NCI-H1436 treated with DMSO at 0.1 percent for 48 hours (cell line): ENCODE measurements around the gene ARAF.
"Not testable (repeated sequence)": the region's sequence is repeated elsewhere in the genome, so short reads cannot be mapped to it uniquely, and the experiment has no call there.

ENCODE experiments used
- DNase-seq: peaks from one replicate; lab custom pipeline; 2025; lab: John Stamatoyannopoulos, UW

The ARAF gene

GRCh38 chrX:47560934-47561658, at the start of gene ARAF:
Gene ARAF (plus strand): TSS chrX:47561205. CDS start chrX:47562968, 1,763 bp downstream.
- DNase-seq, result peak; percentile 86

DNA sequence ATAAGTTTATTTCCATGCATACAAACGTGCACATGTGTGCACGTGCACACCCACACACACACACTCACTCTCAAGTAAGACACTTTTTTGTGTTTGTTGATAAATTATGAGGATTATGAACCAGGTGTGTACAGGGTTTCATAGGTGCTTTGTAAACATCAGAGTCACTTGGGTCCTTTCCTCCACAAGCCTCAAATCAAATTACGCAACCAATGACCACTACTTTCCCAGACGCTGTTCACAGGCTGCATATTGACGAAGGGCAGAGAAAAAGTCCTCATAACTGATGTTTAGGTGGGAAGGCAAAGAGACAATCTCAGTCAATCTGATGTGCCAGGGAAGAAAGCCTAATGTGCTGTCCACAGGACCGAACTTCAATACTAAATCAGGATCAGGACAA, 48.6 kb upstream of the ARAF start:
- DNase-seq, result not testable (repeated sequence)

- not testable (repeated sequence) for DNase-seq
Observed at GRCh38 chrX:47513034-47513965, 47.7 kb upstream of the ARAF start.

GRCh38 chrX:47514533-47515235, 46.3 kb upstream of the ARAF start:
- no peak for DNase-seq

GRCh38 chrX:47515941-47516665, 44.9 kb upstream of the ARAF start:
- DNase-seq, result no peak

DNA sequence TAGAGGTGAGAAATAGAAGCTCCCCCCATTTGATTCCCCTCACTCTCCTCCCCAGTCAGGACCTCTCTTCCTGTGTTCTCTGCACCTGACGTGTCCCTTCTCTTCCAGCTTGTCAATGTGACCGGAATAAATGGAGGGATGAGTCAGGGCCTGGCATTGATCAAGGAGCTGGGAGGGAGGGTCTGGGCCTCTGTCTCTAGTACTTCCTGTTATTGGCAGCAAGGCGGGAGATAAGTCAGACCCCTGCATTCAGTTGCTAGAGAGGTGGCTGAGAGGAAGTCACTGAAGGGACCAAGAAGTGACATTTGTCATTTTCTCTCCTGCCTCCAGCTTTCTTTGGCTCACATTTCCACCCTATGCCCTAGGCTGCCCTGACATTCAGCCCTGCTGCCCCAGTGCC, 42.9 kb upstream of the ARAF start:
- no peak for DNase-seq

GRCh38 chrX:47523297-47523696, 37.7 kb upstream of the ARAF start:
- no peak for DNase-seq

- no peak for DNase-seq
Observed at GRCh38 chrX:47523713-47524166, 37.3 kb upstream of the ARAF start.

GRCh38 chrX:47529548-47529947, 31.5 kb upstream of the ARAF start:
- no peak for DNase-seq

- no peak for DNase-seq
Observed at GRCh38 chrX:47530049-47530448, 31.0 kb upstream of the ARAF start.

DNA sequence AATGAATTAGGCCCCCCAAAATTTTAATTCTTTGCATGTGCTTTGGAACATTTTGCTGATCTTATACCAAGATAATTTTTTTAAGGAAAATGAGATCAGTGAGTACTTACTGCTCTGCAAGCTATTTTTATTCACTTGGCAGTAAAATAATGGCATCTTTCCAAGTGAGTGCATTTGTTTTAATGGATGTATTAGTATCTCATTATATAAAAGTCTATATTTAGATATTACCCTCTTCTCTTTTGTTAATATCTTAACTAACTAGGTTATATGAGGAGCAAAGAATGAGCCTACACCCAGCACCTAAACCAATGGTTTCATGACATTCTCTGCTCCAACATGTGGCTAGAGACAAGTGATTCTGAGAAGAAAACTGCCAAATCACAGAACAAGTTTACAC, 21.1 kb upstream of the ARAF start:
- DNase-seq, result no peak

DNA sequence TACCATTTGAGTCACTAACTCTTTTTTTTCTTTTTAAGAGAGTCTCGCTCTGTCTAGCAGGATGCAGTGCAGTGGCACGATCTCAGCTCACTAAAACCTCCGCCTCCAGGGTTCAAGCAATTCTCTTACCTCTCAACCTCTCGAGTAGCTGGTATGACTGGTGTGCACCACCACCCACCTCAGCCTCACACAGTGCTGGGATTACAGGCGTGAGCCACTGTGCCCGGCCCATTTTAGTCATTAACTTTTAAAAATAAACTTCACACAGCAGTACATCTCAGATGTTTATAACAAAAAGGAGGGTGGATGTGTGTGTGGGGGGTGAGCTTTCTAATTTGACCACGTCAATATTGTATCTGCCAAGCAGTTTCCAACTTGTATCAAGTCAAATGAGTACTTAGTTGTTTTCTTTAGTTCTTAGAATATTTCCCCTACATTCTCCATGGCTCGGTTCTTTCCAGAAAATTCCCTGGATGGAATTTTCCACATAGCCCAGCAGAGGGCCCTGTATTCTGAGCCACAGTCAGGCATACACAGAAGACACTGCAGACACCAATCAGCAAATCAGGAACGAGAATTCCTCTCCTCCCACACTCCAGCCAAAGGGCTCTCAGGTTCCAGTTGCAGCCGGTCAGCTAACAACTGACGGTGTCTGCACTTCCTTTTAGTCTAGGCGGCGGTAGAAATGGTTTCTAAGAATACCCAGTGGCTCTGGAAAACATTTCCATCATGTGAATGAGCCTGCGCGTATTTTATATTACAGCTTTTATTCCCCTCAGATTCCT, 20.1 kb upstream of the ARAF start:
- peak; percentile 46 for DNase-seq

DNA sequence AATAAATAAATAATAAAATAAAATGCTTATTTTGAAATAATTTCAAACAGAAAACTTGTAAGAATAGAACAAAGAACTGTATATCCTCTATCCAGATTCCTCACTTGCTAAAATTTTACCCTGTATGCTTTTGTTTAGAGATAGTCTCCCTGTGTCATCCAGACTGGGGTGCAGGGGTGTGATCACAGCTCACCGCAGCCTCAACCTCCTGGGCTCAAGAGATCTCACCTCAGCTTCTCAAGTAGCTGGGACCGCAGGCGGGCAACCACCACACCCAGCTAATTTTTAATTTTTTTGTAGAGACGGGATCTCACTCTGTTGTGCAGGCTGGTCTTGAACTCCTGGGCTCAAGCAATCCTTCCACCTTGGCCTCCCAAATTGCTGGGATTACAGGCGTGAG, 17.5 kb upstream of the ARAF start:
- no peak for DNase-seq

DNA sequence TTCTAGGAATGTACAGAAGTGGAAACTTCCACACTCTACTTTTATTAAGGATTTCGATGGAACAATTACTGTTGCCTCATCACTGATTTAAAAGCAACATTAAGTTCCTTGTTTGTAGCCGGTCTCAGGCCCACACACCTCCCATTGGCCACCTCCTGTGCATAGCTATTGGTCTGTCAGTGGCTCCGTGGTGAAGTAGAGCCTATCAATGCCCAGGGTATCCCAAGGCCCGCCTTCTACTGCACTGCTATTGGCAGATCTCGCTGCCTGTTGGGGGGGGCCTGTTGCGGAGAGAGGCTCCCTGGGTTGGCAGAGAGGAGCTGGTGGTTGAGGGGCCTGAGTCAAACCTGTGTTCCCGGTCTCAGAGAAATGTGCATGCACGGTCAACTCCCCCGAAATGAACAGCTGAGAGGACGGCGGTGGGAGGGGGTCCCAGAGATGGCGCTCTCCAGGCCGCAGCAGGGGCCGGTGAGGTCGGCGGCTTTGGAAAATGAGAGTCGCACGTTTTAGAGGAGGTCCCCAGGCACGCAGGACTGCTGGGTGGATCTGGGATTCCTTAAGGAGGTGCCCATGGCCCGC, 4.9 kb upstream of the ARAF start:
- DNase-seq, result peak; percentile 62

GRCh38 chrX:47558436-47558835, 2.6 kb upstream of the ARAF start:
- no peak for DNase-seq

DNA sequence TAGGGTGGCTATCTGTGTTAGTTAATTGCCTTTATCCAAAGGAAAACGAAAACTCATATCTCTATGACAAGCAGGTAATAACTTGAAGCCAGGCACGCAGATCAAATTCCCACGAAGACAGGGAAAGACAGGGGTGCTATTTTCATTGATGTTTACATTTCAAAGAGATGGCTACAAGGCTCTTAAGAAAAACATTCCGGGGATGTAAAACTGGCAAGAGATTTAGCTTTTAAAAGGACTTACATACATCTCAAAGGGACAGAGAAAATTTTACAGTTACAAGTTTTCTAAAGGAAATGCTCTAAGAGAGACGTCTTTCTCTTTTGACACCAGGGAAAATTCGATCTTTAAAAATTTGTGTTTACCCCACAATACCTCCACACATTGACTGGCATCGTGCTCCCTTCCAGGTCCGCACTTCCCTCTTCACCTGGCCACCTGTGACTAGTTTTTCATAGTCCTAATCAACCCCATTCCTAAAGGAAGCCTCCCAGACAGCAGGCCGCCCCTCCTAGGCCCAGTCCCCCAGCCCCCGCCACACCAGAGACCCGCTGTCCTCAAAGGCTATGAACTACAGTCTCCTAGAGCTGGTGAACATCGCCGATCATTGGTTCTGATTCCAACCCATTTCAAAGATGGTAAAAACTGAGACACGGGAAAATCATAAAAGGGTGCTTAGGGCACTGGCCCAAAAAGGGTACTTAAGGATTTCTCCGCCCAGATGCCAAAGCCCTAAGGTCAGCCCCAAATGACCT, 649 bp upstream of the ARAF start:
- DNase-seq, result no peak

GRCh38 chrX:47561659-47562151, 700 bp downstream of the ARAF start:
- DNase-seq, result no peak

DNA sequence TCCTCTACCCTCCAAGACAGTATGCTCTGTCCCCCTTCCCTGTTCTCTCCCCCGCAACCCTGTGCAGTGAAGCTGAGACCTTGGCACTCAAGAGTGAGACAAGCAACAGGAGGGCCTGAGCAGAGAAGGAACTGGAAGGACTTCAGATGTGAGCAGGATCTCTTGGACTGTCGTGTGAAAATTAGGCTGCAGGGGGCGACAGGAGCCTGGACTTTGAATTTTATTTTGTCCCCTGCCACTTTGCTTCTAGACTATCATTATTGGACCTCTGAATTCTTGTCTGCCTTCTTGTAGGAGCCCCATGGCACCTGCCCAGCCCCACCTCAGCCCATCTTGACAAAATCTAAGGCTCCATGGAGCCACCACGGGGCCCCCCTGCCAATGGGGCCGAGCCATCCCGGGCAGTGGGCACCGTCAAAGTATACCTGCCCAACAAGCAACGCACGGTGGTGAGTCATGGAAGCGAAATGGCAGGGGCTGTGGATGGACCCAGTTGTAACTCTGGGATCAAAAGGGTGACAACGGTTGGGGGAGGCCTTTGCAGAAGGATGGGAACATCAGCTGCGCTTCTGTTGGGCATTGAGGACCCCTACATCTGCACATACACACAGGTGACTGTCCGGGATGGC, 1.7 kb downstream of the ARAF start:
- DNase-seq, result no peak

- no peak for DNase-seq
Observed at GRCh38 chrX:47563801-47564315, 2.9 kb downstream of the ARAF start.
